GM12878 (cell line): Measurements from ENCODE around the gene C19orf47. TPM values are rescaled to one million over a fixed set of nuclear protein-coding genes. Genes with fewer than 3 reads are reported as not detected.
A peak's percentile ranks its signal among the peaks of the same experiment; 100 is the strongest.

Experiments
- ATAC-seq: fragments of 200-7000 bp; cut with Tn5 transposase; 3 replicates; pipeline ENCODE4 v1.9.1; 2020; ENCODE audit warnings: mild to moderate bottlenecking, moderate library complexity
- BruUV-seq: library from RNA; stranded (reverse); fragments of 400-500 nt; replicated peaks from 2 replicates; lab custom pipeline; 2021; lab: Mats Ljungman, UMichigan
- CTCF ChIA-PET: fragments of 300-600 bp; sonication (Branson Sonifier 250); formaldehyde crosslinking; extraction: SDS; loops from one replicate; lab custom pipeline; 2021; ENCODE audit warnings: inconsistent platforms; lab: Yijun Ruan, JAX
- POLR2A ChIA-PET: fragments of 350-600 bp; formaldehyde crosslinking; extraction: SDS; loops from one replicate; lab custom pipeline; 2021; ENCODE audit warnings: inconsistent platforms; lab: Charles Lee
- RAD21 ChIA-PET: fragments of 300-600 bp; sonication (Branson Sonifier 250); formaldehyde crosslinking; loops from one replicate; lab custom pipeline; 2023; ENCODE audit warnings: antibody characterized with exemption; ENCODE audit not compliant: unreplicated experiment; lab: Charles Lee
- SMC1A ChIA-PET: fragments of 300-600 bp; sonication (Branson Sonifier 250); formaldehyde crosslinking; loops from one replicate; lab custom pipeline; 2023; ENCODE audit not compliant: unreplicated experiment, uncharacterized antibody; lab: Charles Lee
- DNase-seq: peaks from one replicate; pipeline ENCODE4 v3.0.0-alpha.2; 2011; ENCODE audit warnings: low read depth, low spot score
- FAIRE-seq: peaks from 3 replicates; lab custom pipeline; 2011; peaks lifted over from hg19 to GRCh38; lab: Jason Lieb, UNC
- H2AFZ ChIP-seq: 2 replicates; pipeline ENCODE4 v1.6.0; 2011; ENCODE audit warnings: low read depth, low read length, control low read depth; ENCODE audit not compliant: control insufficient read depth
- H3K27ac ChIP-seq: 2 replicates; pipeline ENCODE4 v1.5.1; 2011; ENCODE audit warnings: control low read depth; ENCODE audit not compliant: control insufficient read depth, insufficient read depth
- H3K27me3 ChIP-seq, 2 experiments: replicated peaks in 1 of 2; 2 replicates each; pipeline versions ENCODE4 v1.6.0 to v1.6.1; 2011; ENCODE audit warnings: low read length in 1 of 2; ENCODE audit not compliant: control insufficient read depth in 2 of 2, insufficient read depth in 2 of 2
- H3K36me3 ChIP-seq, 2 experiments: 2 replicates each; pipeline ENCODE4 v1.5.1; 2011; ENCODE audit warnings: low read length in 1 of 2; ENCODE audit not compliant: control insufficient read depth in 2 of 2, insufficient read depth in 2 of 2
- H3K4me1 ChIP-seq: 2 replicates; pipeline ENCODE4 v1.6.1; 2011; ENCODE audit warnings: mild to moderate bottlenecking, low read length, moderate library complexity, mixed read lengths; ENCODE audit not compliant: control insufficient read depth, insufficient read depth
- H3K4me2 ChIP-seq: 2 replicates; pipeline ENCODE4 v1.6.0; 2011; ENCODE audit warnings: control low read depth; ENCODE audit not compliant: control insufficient read depth, insufficient read depth
- H3K4me3 ChIP-seq: fragments of 200-600 bp; sonication (generic); 2 replicates; pipeline ENCODE4 v1.5.1; 2016
- H3K79me2 ChIP-seq: 2 replicates; pipeline ENCODE4 v1.6.0; 2011; ENCODE audit warnings: low read length; ENCODE audit not compliant: control insufficient read depth, insufficient read depth
- H3K9ac ChIP-seq: 2 replicates; pipeline ENCODE4 v1.8.0; 2011; ENCODE audit warnings: low read length, control low read depth, mixed read lengths; ENCODE audit not compliant: control insufficient read depth, insufficient read depth
- H3K9me3 ChIP-seq: replicated peaks from 3 replicates; pipeline ENCODE4 v1.5.1; 2011; ENCODE audit warnings: mild to moderate bottlenecking, low read length; ENCODE audit not compliant: control insufficient read depth, insufficient read depth
- H4K20me1 ChIP-seq: 2 replicates; pipeline ENCODE4 v1.6.0; 2011; ENCODE audit not compliant: control insufficient read depth, insufficient read depth
- EGR1 ChIP-seq, 2 experiments: IDR thresholded peaks; 1 replicate in 1 of 2; 2 replicates in 1 of 2; pipeline ENCODE4 v1.6.1; 2011 to 2012; ENCODE audit warnings: low read depth in 2 of 2, low read length in 2 of 2, borderline replicate concordance in 1 of 2, mild to moderate bottlenecking in 1 of 2, moderate library complexity in 1 of 2
- ESRRA ChIP-seq: IDR thresholded peaks from 2 replicates; pipeline ENCODE4 v1.6.1; 2012; ENCODE audit warnings: mild to moderate bottlenecking, low read length, improper control_type of control experiment
- HDAC2 ChIP-seq: fragments of 200-600 bp; sonication (generic); IDR thresholded peaks from 2 replicates; pipeline ENCODE4 v1.6.1; 2017
- IRF4 ChIP-seq: IDR thresholded peaks from 2 replicates; pipeline ENCODE4 v1.6.1; 2011; ENCODE audit warnings: low read depth, low read length
- JUND ChIP-seq: IDR thresholded peaks from 2 replicates; pipeline ENCODE4 v1.6.1; 2012; ENCODE audit warnings: low read depth, mild to moderate bottlenecking, low read length, improper control_type of control experiment, moderate library complexity
- NFIC ChIP-seq: IDR thresholded peaks from 2 replicates; pipeline ENCODE4 v1.6.1; 2012; ENCODE audit warnings: low read depth, mild to moderate bottlenecking, inconsistent platforms, low read length, moderate library complexity
- NR2C1 ChIP-seq: fragments of 450-650 bp; IDR thresholded peaks from 2 replicates; pipeline ENCODE4 v1.6.1; 2017; ENCODE audit warnings: antibody characterized with exemption, mild to moderate bottlenecking, moderate library complexity
- RB1 ChIP-seq: fragments of 450-650 bp; formaldehyde crosslinking; IDR thresholded peaks from 2 replicates; pipeline ENCODE4 v1.6.1; 2017; ENCODE audit warnings: mild to moderate bottlenecking, borderline replicate concordance
- RBBP5 ChIP-seq: fragments of 200-600 bp; sonication (generic); conservative IDR thresholded peaks from 2 replicates; pipeline ENCODE4 v1.6.1; 2016
- SIX5 ChIP-seq: IDR thresholded peaks from 2 replicates; pipeline ENCODE4 v1.6.1; 2011; ENCODE audit warnings: mild to moderate bottlenecking, low read depth, low read length, moderate library complexity; ENCODE audit not compliant: severe bottlenecking
- SREBF1 ChIP-seq: IDR thresholded peaks from 2 replicates; pipeline ENCODE4 v1.6.1; 2012; ENCODE audit warnings: mild to moderate bottlenecking, low read length
- SUPT20H ChIP-seq: IDR thresholded peaks from 2 replicates; pipeline ENCODE4 v1.6.1; 2011; ENCODE audit warnings: low read depth, mild to moderate bottlenecking, low read length, moderate library complexity, borderline replicate concordance; ENCODE audit not compliant: control insufficient read depth
- WGBS: methylation state at CpG from one replicate; pipeline ENCODE4 v1.1.6; 2016; ENCODE audit warnings: low lambda C conversion rate; ENCODE audit not compliant: insufficient replicate concordance, insufficient coverage; ENCODE audit errors: missing lambda C conversion rate; 5-methylcytosine and 5-hydroxymethylcytosine counted together
- in situ Hi-C: fragments of 300-500 bp; cut with MboI; formaldehyde crosslinking; loops from 9 replicates; pipeline ENCODE4 v1.14.3; 2018; ENCODE audit warnings: mixed read lengths
- intact Hi-C: fragments of 100-400 bp; cut with micrococcal nuclease; formaldehyde crosslinking; loops from one replicate; pipeline ENCODE4 v1.14.2; 2022; ENCODE audit not compliant: unreplicated experiment
- polyA plus RNA-seq, 11 experiments: library from polyadenylated mRNA; depleted of rRNA in 4 of 11; unstranded in 6 of 11; stranded (reverse) in 5 of 11; fragments of >200 nt; fragmentation: Nextera tagmentation in 4 of 11; fragmentation: Illumina TruSeq in 1 of 11; extraction: Ambion mirVana in 4 of 11; extraction: Trizol in 1 of 11; gene quantifications; 1 replicate in 1 of 11; 2 replicates in 10 of 11; pipeline versions ENCODE4 v1.2.1 to v1.2.3, GENCODE V29; 2011 to 2016; ENCODE audit warnings: inconsistent platforms in 2 of 11, missing spikeins in 2 of 11, low read depth in 1 of 11
- total RNA-seq, 4 experiments: library from RNA; depleted of rRNA in 3 of 4; stranded (reverse); fragments of >200 nt in 3 of 4; fragmentation: Illumina TruSeq in 1 of 4; extraction: Trizol in 1 of 4; gene quantifications; 2 replicates each; pipeline versions ENCODE4 v1.2.1 to v1.2.3, GENCODE V29; 2013 to 2021
- TF ChIP-seq, protein P1 (sequence below): fragments of 450-650 bp; formaldehyde crosslinking; IDR thresholded peaks from 2 replicates; pipeline ENCODE4 v1.4.0; 2020; ENCODE audit warnings: mild to moderate bottlenecking, moderate library complexity

C19orf47 gene
- total and polyA plus RNA-seq, 10 of the 15 experiments (the other 5 are each of a cell fraction or from before 2014, with no cell fraction given): 0.11 to 29.1 (median 20.2) TPM

DNA sequence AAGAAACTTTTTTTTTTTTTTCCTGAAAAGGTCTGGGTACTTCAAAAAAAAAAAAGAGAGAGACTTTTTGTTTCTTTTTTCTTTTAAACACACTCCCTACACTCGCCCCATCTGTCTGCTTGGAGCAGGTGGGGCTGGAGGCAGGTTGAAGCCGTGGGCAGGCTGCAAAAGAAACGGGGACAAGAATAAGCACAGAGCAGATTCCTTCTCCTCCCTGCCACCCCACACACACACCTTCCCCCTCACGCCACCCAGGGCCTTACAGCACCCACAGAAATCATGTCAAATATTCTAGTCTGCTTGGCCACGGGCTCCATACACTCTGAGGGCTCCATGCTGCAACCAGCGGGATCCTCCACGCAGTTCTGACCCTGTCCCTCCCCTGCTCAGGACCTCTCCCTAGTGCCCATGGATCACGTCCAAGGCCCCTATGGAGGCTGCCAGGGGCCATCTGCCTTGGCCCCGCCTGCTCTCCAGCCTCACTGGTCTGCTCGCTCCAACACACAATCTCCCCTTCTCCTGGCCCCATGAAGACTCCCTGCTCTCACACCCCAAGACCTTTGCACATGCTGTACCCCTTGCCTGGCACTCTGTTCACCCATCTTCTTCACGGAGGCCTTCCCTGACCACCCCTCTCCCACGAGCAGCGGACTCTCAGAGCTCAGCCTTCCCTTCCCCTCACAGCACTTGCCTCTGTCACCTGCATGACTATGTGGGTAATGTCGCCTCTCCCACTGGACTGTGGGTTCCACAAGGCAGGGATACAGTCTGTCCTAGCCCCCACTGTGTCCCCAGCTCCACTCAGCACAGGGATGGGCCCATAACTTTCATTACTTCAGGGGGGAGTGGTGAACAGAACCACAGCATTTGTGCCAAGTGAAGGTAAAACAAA, 74.5 kb downstream of the C19orf47 start:
- POLR2A ChIA-PET: interaction anchor here (2.5 kb wide), 1 partner anchor 10 kb away, joined by 15 read pairs; no protein-coding TSS in a partner anchor
- BruUV-seq: no TSS peak
- peaks cover 3% of the 10 kb centered on the region; the same call in 1 of the 2 replicates for H4K20me1 ChIP-seq

More for the DNA sequence above, 74.5 kb downstream of the C19orf47 start:
- WGBS: 86% methylated on average over 14 of the region's 14 CpGs
- peaks cover 20% of the 10 kb centered on the region for H3K4me1 ChIP-seq
- ChIA-PET SMC1A (no interaction called here), CTCF (interaction anchor here (0.7 to 3.2 kb wide), 2 partner anchors 24 to 31 kb away, joined by 3 to 11 read pairs; no protein-coding TSS in a partner anchor), RAD21 (no interaction called here)
- H3K27me3 ChIP-seq: no peaks in the 10 kb centered on the region
- peaks cover 68% of the 10 kb centered on the region for H3K79me2 ChIP-seq
- H2AFZ ChIP-seq: no peak overlapping the region
- no peaks in the 10 kb centered on the region for H3K9me3 ChIP-seq
- no peak overlapping the region; the same call in 1 of the 2 replicates for H3K9ac ChIP-seq
- H3K4me3 ChIP-seq: 0 out of 2 replicates have a peak overlapping the region, but pooled peaks have one; percentile 29
- no peak for ATAC-seq
- TF ChIP-seq, protein P1, sequence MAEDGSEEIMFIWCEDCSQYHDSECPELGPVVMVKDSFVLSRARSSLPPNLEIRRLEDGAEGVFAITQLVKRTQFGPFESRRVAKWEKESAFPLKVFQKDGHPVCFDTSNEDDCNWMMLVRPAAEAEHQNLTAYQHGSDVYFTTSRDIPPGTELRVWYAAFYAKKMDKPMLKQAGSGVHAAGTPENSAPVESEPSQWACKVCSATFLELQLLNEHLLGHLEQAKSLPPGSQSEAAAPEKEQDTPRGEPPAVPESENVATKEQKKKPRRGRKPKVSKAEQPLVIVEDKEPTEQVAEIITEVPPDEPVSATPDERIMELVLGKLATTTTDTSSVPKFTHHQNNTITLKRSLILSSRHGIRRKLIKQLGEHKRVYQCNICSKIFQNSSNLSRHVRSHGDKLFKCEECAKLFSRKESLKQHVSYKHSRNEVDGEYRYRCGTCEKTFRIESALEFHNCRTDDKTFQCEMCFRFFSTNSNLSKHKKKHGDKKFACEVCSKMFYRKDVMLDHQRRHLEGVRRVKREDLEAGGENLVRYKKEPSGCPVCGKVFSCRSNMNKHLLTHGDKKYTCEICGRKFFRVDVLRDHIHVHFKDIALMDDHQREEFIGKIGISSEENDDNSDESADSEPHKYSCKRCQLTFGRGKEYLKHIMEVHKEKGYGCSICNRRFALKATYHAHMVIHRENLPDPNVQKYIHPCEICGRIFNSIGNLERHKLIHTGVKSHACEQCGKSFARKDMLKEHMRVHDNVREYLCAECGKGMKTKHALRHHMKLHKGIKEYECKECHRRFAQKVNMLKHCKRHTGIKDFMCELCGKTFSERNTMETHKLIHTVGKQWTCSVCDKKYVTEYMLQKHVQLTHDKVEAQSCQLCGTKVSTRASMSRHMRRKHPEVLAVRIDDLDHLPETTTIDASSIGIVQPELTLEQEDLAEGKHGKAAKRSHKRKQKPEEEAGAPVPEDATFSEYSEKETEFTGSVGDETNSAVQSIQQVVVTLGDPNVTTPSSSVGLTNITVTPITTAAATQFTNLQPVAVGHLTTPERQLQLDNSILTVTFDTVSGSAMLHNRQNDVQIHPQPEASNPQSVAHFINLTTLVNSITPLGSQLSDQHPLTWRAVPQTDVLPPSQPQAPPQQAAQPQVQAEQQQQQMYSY (CRISPR knock-in tag): no peak
- TF ChIP-seq EGR1 (IDR thresholded peaks at IDR 0.05; ENCODE audit: borderline replicate concordance in 1 of 2, low read depth in 2 of 2, low read length in 2 of 2) (no peak), SUPT20H (no peak), NR2C1 (no peak), IRF4 (no peak), ESRRA (no peak), JUND (no peak), HDAC2 (no peak), SREBF1 (no peak), RBBP5 (no peak), NFIC (no peak), RB1 (no peak), SIX5 (no peak)
- H3K27ac ChIP-seq: peak overlapping the region; percentile 61; the same call in 1 of the 2 replicates
- peaks cover 6 to 7% of the 10 kb centered on the region in 2 experiments; a peak in 3 of 4 replicates for H3K36me3 ChIP-seq
- H3K4me2 ChIP-seq: peak overlapping the region; percentile 85; the same call in 1 of the 2 replicates
- in situ Hi-C loops: no loop called here
- intact Hi-C loops: no loop called here
- FAIRE-seq: no peak
- DNase-seq: no peak
